ENCODE measurements around the gene HACD3. TPM values are rescaled to one million over a fixed set of nuclear protein-coding genes. Genes with fewer than 3 reads are reported as not detected.
A peak's percentile ranks its signal among the peaks of the same experiment; 100 is the strongest.

The HACD3 gene
- total RNA-seq, 1 donor from 2014 or later: 129 TPM

- peaks cover 10% of the 10 kb centered on the region for H3K4me1 ChIP-seq (ENCODE audit: insufficient read depth, low read length)
- no peak for FAIRE-seq
- H3K9ac ChIP-seq (ENCODE audit: low read length): no peak overlapping the region
- Mint-ChIP-seq H3K27ac (ENCODE audit: unreplicated experiment) (no peak overlapping the region), H3K27me3 (ENCODE audit: low read depth, unreplicated experiment) (no peaks in the 10 kb centered on the region), H3K9me3 (ENCODE audit: unreplicated experiment) (no peaks in the 10 kb centered on the region), H3K36me3 (ENCODE audit: low read depth, unreplicated experiment) (peaks cover 4% of the 10 kb centered on the region), H3K4me3 (ENCODE audit: unreplicated experiment) (no peak overlapping the region), H3K4me1 (ENCODE audit: low read depth, unreplicated experiment) (peaks cover 33% of the 10 kb centered on the region)
- peaks cover 70% of the 10 kb centered on the region for H4K20me1 ChIP-seq (ENCODE audit: insufficient read depth, low read length)
- peak overlapping the region; percentile 1 for H3K4me2 ChIP-seq (ENCODE audit: low read length)
- H3K36me3 ChIP-seq (ENCODE audit: insufficient read depth, low read length): peaks cover 3% of the 10 kb centered on the region
- peaks cover 94% of the 10 kb centered on the region for H3K79me2 ChIP-seq (ENCODE audit: insufficient read depth, low read length)
- no peak overlapping the region for H2AFZ ChIP-seq (ENCODE audit: low read depth, low read length)
- TF ChIP-seq CTCF (IDR thresholded peaks at IDR 0.05; ENCODE audit: insufficient read depth, low read depth, low read length) (no peak), EZH2 (IDR thresholded peaks at IDR 0.05; ENCODE audit: insufficient read depth, low read length) (no peak)
- no peak overlapping the region for H3K27ac ChIP-seq (ENCODE audit: low read depth, low read length)
- H3K27me3 ChIP-seq (ENCODE audit: insufficient read depth, low read length): no peaks in the 10 kb centered on the region
- DNase-seq (ENCODE audit: low read depth): peak; percentile 39
- no peak overlapping the region for H3K4me3 ChIP-seq (ENCODE audit: insufficient read depth, low read depth, low read length)
- H3K9me3 ChIP-seq (ENCODE audit: insufficient read depth, low read depth, low read length): no peaks in the 10 kb centered on the region
Observed at GRCh38 chr15:65535192-65535591, 4.9 kb downstream of the HACD3 start.

GRCh38 chr15:65540314-65540713 is 10.1 kb downstream of the HACD3 start:
- no peak overlapping the region for H3K4me3 ChIP-seq (ENCODE audit: insufficient read depth, low read depth, low read length)
- H3K9me3 ChIP-seq (ENCODE audit: insufficient read depth, low read depth, low read length): no peaks in the 10 kb centered on the region
- no peak overlapping the region for H3K9ac ChIP-seq (ENCODE audit: low read length)
- H3K27ac ChIP-seq (ENCODE audit: low read depth, low read length): no peak overlapping the region
- peaks cover 62% of the 10 kb centered on the region for H4K20me1 ChIP-seq (ENCODE audit: insufficient read depth, low read length)
- peaks cover 90% of the 10 kb centered on the region for H3K79me2 ChIP-seq (ENCODE audit: insufficient read depth, low read length)
- H3K27me3 ChIP-seq (ENCODE audit: insufficient read depth, low read length): no peaks in the 10 kb centered on the region
- H3K4me1 Mint-ChIP-seq (ENCODE audit: low read depth, unreplicated experiment): peaks cover 4% of the 10 kb centered on the region
- DNase-seq (ENCODE audit: low read depth) (no peak), FAIRE-seq (no peak)
- no peak for TF ChIP-seq CTCF (IDR thresholded peaks at IDR 0.05; ENCODE audit: insufficient read depth, low read depth, low read length)
- no peak for TF ChIP-seq EZH2 (IDR thresholded peaks at IDR 0.05; ENCODE audit: insufficient read depth, low read length)
- no peaks in the 10 kb centered on the region for H3K27me3 Mint-ChIP-seq (ENCODE audit: low read depth, unreplicated experiment)
- peaks cover 2% of the 10 kb centered on the region for H3K36me3 ChIP-seq (ENCODE audit: insufficient read depth, low read length)
- H3K4me2 ChIP-seq (ENCODE audit: low read length): no peak overlapping the region
- H3K9me3 Mint-ChIP-seq (ENCODE audit: unreplicated experiment): no peaks in the 10 kb centered on the region
- H3K27ac Mint-ChIP-seq (ENCODE audit: unreplicated experiment): no peak overlapping the region
- no peaks in the 10 kb centered on the region for H3K4me1 ChIP-seq (ENCODE audit: insufficient read depth, low read length)
- H2AFZ ChIP-seq (ENCODE audit: low read depth, low read length): no peak overlapping the region
- H3K4me3 Mint-ChIP-seq (ENCODE audit: unreplicated experiment): no peak overlapping the region
- H3K36me3 Mint-ChIP-seq (ENCODE audit: low read depth, unreplicated experiment): peaks cover 6% of the 10 kb centered on the region

- H3K79me2 ChIP-seq (ENCODE audit: insufficient read depth, low read length): peaks cover 87% of the 10 kb centered on the region
- no peaks in the 10 kb centered on the region for H3K27me3 ChIP-seq (ENCODE audit: insufficient read depth, low read length)
- H3K9ac ChIP-seq (ENCODE audit: low read length): no peak overlapping the region
- no peak for TF ChIP-seq CTCF (IDR thresholded peaks at IDR 0.05; ENCODE audit: insufficient read depth, low read depth, low read length)
- no peak for TF ChIP-seq EZH2 (IDR thresholded peaks at IDR 0.05; ENCODE audit: insufficient read depth, low read length)
- H4K20me1 ChIP-seq (ENCODE audit: insufficient read depth, low read length): peaks cover 59% of the 10 kb centered on the region
- no peak overlapping the region for H3K4me2 ChIP-seq (ENCODE audit: low read length)
- Mint-ChIP-seq H3K9me3 (ENCODE audit: unreplicated experiment) (no peaks in the 10 kb centered on the region), H3K36me3 (ENCODE audit: low read depth, unreplicated experiment) (peaks cover 6% of the 10 kb centered on the region), H3K4me3 (ENCODE audit: unreplicated experiment) (no peak overlapping the region), H3K4me1 (ENCODE audit: low read depth, unreplicated experiment) (no peaks in the 10 kb centered on the region), H3K27ac (ENCODE audit: unreplicated experiment) (no peak overlapping the region), H3K27me3 (ENCODE audit: low read depth, unreplicated experiment) (no peaks in the 10 kb centered on the region)
- no peak overlapping the region for H3K4me3 ChIP-seq (ENCODE audit: insufficient read depth, low read depth, low read length)
- no peak for FAIRE-seq
- H2AFZ ChIP-seq (ENCODE audit: low read depth, low read length): no peak overlapping the region
- H3K4me1 ChIP-seq (ENCODE audit: insufficient read depth, low read length): no peaks in the 10 kb centered on the region
- no peaks in the 10 kb centered on the region for H3K9me3 ChIP-seq (ENCODE audit: insufficient read depth, low read depth, low read length)
- H3K36me3 ChIP-seq (ENCODE audit: insufficient read depth, low read length): no peaks in the 10 kb centered on the region
- no peak for DNase-seq (ENCODE audit: low read depth)
- no peak overlapping the region for H3K27ac ChIP-seq (ENCODE audit: low read depth, low read length)
Observed at GRCh38 chr15:65541231-65541820, 11.1 kb downstream of the HACD3 start.
